Stimulated activated CD4-positive, alpha-beta T cell treated with anti-CD3 and anti-CD28 coated beads, Interleukin-15, amount 100 ng/mL, for 24 hours (primary cell): ENCODE data around the gene FCHSD2.
"Not testable (repeated sequence)": the region's sequence is repeated elsewhere in the genome, so short reads cannot be mapped to it uniquely, and the experiment has no call there.

ENCODE experiments used
- DNase-seq: peaks from one replicate; pipeline ENCODE4 v3.0.0-alpha.2; 2020

FCHSD2 gene

GRCh38 chr11:72812967-72813739, 329.0 kb downstream of the FCHSD2 start:
- DNase-seq = peak; percentile 87

DNA sequence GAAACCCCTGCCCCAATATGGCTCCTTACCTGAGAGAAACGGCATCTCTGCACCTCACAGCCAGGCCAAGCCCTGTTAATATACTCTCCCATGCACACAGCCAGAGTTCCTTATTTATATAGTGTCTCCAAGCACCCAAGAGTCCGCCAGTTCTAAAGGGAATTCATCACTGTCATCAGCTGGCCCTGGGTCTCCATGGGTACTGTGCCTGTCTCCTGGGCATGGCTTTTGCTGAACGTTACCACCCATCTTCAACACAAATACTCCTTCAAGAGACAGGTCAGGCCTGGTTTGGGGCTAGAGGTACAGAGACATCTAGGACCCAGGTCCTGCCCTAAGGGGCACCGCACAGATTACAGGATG, 329.5 kb downstream of the FCHSD2 start:
- no peak for DNase-seq

DNA sequence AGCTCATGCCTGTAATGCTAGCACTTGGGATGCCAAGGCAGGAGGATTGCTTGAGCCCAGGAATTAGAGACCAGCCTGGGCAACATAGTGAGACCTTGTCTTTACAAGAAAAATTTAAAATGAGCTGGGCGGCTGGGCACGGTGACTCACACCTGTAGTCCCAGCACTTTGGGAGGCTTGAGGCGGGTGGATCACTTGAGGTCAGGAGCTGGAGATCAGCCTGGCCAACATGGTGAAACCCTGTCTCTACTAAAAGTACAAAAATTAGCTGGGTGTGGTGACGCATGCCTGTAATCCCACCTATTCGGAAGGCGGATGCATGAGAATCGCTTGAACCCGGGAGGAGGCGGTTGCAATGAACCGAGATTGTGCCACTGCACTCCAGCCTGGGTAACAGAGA, 330.4 kb downstream of the FCHSD2 start:
- not testable (repeated sequence) for DNase-seq

GRCh38 chr11:72808331-72808798, 333.8 kb downstream of the FCHSD2 start:
- no peak for DNase-seq

DNA sequence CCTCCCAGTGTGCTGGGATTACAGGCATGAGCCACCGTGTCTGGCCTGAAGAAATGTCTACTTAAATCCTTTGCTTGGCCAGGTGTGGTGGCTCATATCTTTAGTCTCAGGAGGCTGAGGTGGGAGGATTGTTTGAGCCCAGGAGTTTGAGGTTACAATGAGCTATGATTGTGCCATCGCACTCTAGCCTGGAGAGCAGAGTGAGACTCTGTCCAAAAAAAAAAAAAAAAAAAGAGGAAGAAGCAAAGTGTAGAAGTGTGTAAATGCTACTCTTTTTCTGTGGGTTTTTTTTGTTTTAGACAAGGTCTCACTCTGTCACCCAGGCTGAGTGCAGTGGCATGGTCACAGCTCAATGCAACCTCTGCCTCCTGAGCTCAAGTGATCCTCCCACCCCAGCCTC, 334.3 kb downstream of the FCHSD2 start:
- DNase-seq = no peak

- no peak for DNase-seq
These were observed 335.0 kb downstream of the FCHSD2 start for GRCh38 chr11:72807021-72807693.

- DNase-seq = not testable (repeated sequence)
These were observed 335.7 kb downstream of the FCHSD2 start for GRCh38 chr11:72806378-72806777.

GRCh38 chr11:72805216-72805615, 336.9 kb downstream of the FCHSD2 start:
- DNase-seq = no peak

GRCh38 chr11:72802822-72803221, 339.3 kb downstream of the FCHSD2 start:
- no peak for DNase-seq

DNA sequence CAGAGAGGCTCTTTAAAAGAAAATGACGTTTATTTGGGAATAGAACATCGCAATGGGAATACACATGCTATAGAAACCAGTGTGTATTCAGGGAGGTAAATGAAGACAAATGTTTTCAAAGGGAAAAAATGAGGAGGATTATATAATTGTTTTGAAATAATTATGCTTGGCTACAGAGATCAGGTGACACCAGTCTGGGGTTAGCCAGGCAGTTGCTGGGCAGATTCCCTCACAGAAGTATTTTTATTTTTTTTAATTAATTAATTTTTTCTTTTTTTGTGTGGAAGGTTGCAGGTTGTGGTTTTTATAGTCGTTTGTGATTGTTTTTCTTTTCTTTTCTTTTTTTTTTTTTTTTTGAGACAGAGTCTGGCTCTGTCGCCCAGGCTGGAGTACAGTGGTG, 342.7 kb downstream of the FCHSD2 start:
- DNase-seq = no peak

DNA sequence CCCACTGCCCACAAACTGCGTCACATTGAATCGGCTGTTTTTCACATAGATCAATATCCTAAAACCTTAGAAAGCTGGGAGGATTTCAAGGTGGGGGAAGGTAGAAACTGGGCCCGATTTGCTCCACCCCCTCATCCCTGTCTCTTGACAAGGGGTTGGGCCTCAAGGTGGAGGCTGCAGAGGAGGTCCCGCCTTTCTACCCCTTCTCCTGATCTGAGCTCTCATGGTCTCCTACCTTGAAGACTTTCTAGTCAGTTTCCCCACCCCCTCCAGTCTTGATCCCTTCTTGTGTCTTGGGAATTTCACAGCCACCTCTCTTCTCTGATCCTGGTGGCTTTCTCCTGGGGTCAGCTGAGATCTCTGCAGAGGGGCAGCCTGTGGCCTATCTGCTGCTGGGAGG, 343.8 kb downstream of the FCHSD2 start:
- no peak for DNase-seq

DNA sequence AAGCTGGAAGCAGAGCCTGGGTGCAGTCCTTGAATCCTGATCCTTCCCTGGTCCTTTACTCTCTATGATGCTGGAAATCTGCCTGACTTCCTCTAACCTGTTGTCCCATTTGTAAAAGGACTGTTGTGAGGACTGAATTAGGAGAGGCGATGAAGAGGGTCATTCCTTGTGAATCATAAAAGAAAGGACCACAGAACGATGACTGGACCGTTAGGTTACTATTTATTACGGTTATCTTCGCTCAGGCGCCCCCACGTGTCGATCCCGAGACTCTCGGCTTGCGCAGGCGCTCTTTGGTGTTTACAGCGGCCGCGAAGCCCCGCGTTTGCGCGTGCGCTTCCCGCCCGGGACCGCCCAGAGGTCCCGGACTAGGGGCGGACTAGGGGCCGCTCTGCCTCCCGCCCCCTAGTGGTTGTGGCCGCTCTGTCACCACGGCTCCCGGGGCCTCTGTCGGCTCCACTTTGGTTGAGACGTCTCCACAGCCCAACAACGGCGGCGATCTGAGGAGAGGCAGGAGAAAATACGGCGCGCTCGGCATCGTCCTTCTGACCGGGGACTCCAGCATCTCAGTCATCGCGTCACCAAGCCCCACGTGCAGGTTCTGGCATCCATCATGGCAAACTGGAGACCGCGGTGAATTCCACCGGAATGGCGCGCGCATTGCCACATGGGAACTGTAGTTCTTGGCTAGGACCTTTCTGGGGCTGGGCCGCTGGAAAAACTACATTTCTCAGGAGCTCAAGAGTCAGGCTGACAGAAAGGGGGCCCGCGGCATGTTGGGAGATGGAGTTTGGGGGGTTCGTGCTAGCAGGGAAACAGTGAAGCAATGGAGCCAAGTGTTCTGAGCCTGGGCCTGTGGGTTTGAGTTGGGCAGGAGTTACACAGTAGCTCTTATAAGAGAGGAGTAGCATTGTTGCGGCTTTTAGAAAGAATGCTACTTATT, 348.4 kb downstream of the FCHSD2 start, which contains the start of gene STARD10:
TSS of gene STARD10 (minus strand) at position 623 of the 943 bp plus-strand sequence. CDS start 12,866 bp downstream, outside the sequence.
- DNase-seq = peak; percentile 95

- DNase-seq = no peak
These were observed 349.1 kb downstream of the FCHSD2 start for GRCh38 chr11:72793076-72793424.

- no peak for DNase-seq
These were observed 349.6 kb downstream of the FCHSD2 start for GRCh38 chr11:72792437-72793021.

- DNase-seq = not testable (repeated sequence)
These were observed 350.9 kb downstream of the FCHSD2 start for GRCh38 chr11:72791228-72791627.

- DNase-seq = no peak
These were observed 352.5 kb downstream of the FCHSD2 start for GRCh38 chr11:72789493-72790131.

DNA sequence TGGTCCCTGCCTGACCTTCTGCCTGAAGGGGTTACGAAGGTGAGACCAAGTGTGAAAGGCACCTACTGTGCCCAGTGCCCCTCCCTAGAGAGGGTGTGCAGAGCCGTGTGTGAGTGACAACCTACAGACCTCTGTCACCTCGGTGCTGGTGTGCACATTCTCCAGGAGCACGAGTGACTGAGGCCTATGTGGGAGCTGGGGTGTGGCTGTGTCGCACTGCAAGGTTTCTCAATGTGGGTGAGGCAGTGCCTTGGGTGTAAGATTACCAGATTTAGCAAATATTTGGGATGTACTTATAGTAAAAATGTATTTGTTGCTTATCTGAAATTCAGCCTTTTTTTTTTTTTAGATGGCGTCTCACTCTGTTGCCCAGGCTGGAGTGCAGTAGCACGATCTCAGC, 353.9 kb downstream of the FCHSD2 start:
- no peak for DNase-seq

DNA sequence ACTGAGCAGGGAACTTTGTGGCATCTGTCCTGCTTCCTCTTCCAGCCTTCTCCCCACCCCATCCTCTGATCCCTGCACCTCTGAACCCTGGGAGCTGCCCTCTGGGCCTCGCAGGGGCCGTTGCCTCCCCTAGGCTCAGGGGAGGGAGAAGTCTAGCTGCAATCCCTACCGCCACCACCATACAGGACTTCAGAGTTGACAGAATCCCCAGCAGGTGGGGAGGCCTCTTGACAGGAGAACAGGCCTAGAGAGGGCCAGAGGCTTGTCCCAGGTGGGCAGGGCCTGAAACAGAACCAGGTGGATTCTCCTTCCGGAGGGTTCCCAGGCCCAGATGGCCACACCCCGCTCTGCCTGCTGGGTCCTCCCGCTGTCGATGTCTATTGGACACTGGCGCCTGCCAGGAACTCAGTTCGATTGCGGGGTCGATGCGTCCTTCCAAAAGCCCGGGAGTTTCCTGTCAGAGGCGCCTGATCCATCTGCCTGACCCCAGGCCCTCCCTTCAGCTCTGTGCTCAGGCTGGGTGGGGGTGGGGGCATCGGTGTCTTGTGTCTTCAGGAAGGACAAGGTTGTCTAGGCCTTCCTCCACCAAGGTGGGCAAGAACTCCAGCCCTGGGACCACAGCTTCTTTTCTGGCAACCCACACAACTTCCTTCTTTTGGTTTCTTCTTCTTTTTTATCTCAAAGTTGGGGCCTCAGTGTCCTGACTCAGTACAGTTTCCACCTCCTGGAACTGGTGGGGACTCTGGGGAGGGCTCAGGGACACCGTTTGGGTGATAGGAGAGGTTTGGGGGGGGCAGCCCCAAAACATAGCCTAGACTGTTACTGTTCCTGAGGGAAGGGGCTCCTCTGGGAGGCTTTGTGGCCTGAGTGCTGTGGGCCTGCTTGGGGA, 354.7 kb downstream of the FCHSD2 start:
- peak; percentile 13 for DNase-seq
